HCT116 (cell line): Measurements from ENCODE around the gene CACNA2D3. TPM values are rescaled to one million over a fixed set of nuclear protein-coding genes. Genes with fewer than 3 reads are reported as not detected.

Experiments
- ATAC-seq: fragments of 200-7000 bp; cut with Tn5 transposase; 2 replicates; pipeline ENCODE4 v1.9.1; 2020; ENCODE audit warnings: mild to moderate bottlenecking, moderate library complexity
- BruUV-seq: library from RNA; stranded (reverse); fragments of 400-500 nt; replicated peaks from 2 replicates; lab custom pipeline; 2021; lab: Mats Ljungman, UMichigan
- CTCF ChIA-PET: fragments of 300-600 bp; sonication (Branson Sonifier 250); formaldehyde crosslinking; loops from one replicate; lab custom pipeline; 2021; ENCODE audit warnings: antibody characterized with exemption; lab: Charles Lee
- POLR2A ChIA-PET: fragments of 300-600, 350-600 bp; sonication (Branson Sonifier 250); formaldehyde crosslinking; loops from one replicate; lab custom pipeline; 2021; ENCODE audit warnings: antibody characterized with exemption; lab: Charles Lee
- RAD21 ChIA-PET, 2 experiments: fragments of 300-600 bp; sonication (Branson Sonifier 250); formaldehyde crosslinking; loops; one replicate each; lab custom pipeline; 2023; ENCODE audit warnings: low total read pairs in 2 of 2; ENCODE audit not compliant: uncharacterized antibody in 2 of 2, unreplicated experiment in 2 of 2, low non-redundant PET in 1 of 2; lab: Charles Lee
- DNase-seq: peaks from one replicate; pipeline ENCODE4 v3.0.0-alpha.2; 2010; ENCODE audit warnings: low read depth, low spot score
- H2AFZ ChIP-seq: fragments of 200-600 bp; shearing (Covaris generic), sonication (generic); 2 replicates; pipeline ENCODE4 v1.6.1; 2017; ENCODE audit warnings: low read depth, mixed run types, mixed read lengths, antibody characterized with exemption, low read length; ENCODE audit not compliant: poor library complexity, severe bottlenecking
- H3K27ac ChIP-seq: 2 replicates; pipeline ENCODE4 v1.5.1; 2012; ENCODE audit warnings: low read depth, low read length
- H3K27me3 ChIP-seq: fragments of 200-600 bp; sonication (generic); 2 replicates; pipeline ENCODE4 v1.6.1; 2016; ENCODE audit warnings: mixed run types, low read length, mixed read lengths; ENCODE audit not compliant: insufficient read depth
- H3K36me3 ChIP-seq, 2 experiments: fragments of 200-500 bp in 1 of 2; fragments of 200-600 bp in 1 of 2; sonication (Bioruptor generic) in 1 of 2; sonication (generic) in 1 of 2; 2 replicates each; pipeline versions ENCODE4 v1.5.1 to v1.6.1; 2014 to 2016; ENCODE audit warnings: low read length in 2 of 2, inconsistent platforms in 1 of 2, mixed read lengths in 1 of 2, mixed run types in 1 of 2; ENCODE audit not compliant: insufficient read depth in 2 of 2, control insufficient read depth in 1 of 2
- H3K4me1 ChIP-seq, 2 experiments: fragments of 200-600 bp in 1 of 2; sonication (generic) in 1 of 2; 2 replicates each; pipeline versions ENCODE4 v1.5.1 to v1.6.1; 2012 to 2017; ENCODE audit warnings: low read length in 2 of 2, inconsistent platforms in 1 of 2, mild to moderate bottlenecking in 1 of 2, mixed read lengths in 1 of 2, mixed run types in 1 of 2, moderate library complexity in 1 of 2; ENCODE audit not compliant: insufficient read depth in 2 of 2, control insufficient read depth in 1 of 2
- H3K4me2 ChIP-seq: fragments of 200-600 bp; sonication (generic); 2 replicates; pipeline ENCODE4 v1.6.1; 2017; ENCODE audit warnings: mixed run types, low read length, mixed read lengths
- H3K4me3 ChIP-seq, 2 experiments: fragments of 200-600 bp in 1 of 2; sonication (generic) in 1 of 2; replicated peaks in 1 of 2; 2 replicates each; pipeline ENCODE4 v1.5.1; 2011 to 2016; ENCODE audit warnings: low read length in 2 of 2, control low read depth in 1 of 2, low read depth in 1 of 2, mild to moderate bottlenecking in 1 of 2, mixed read lengths in 1 of 2, mixed run types in 1 of 2
- H3K79me2 ChIP-seq: fragments of 200-600 bp; sonication (generic); 2 replicates; pipeline ENCODE4 v1.6.1; 2017; ENCODE audit warnings: mild to moderate bottlenecking, mixed run types, low read length, moderate library complexity, mixed read lengths; ENCODE audit not compliant: insufficient read depth
- H3K9ac ChIP-seq: fragments of 200-600 bp; sonication (generic); 2 replicates; pipeline ENCODE4 v1.6.1; 2016; ENCODE audit warnings: low read length, mixed read lengths
- H3K9me2 ChIP-seq: fragments of 200-600 bp; sonication (generic), shearing (Covaris generic); 2 replicates; pipeline ENCODE4 v1.6.1; 2017; ENCODE audit warnings: mixed run types, mild to moderate bottlenecking, moderate library complexity; ENCODE audit not compliant: insufficient read depth
- H3K9me3 ChIP-seq, 2 experiments: fragments of 200-500 bp in 1 of 2; fragments of 200-600 bp in 1 of 2; sonication (Bioruptor generic) in 1 of 2; sonication (generic) in 1 of 2; 2 replicates each; pipeline ENCODE4 v1.6.1; 2014 to 2017; ENCODE audit warnings: low read length in 2 of 2, mixed read lengths in 2 of 2, inconsistent platforms in 1 of 2, low read depth in 1 of 2, mild to moderate bottlenecking in 1 of 2, mixed run types in 1 of 2, moderate library complexity in 1 of 2; ENCODE audit not compliant: control insufficient read depth in 1 of 2, insufficient read depth in 1 of 2
- H4K20me1 ChIP-seq: fragments of 200-600 bp; sonication (generic), shearing (Covaris generic); 2 replicates; pipeline ENCODE4 v1.6.1; 2017; ENCODE audit warnings: mixed run types, mild to moderate bottlenecking, moderate library complexity; ENCODE audit not compliant: insufficient read depth
- ATF3 ChIP-seq: IDR thresholded peaks from 2 replicates; pipeline ENCODE4 v1.6.1; 2012
- CBX3 ChIP-seq: IDR thresholded peaks from 2 replicates; pipeline ENCODE4 v1.6.1; 2012; ENCODE audit warnings: low read depth
- CEBPB ChIP-seq: IDR thresholded peaks from 2 replicates; pipeline ENCODE4 v1.6.1; 2012; ENCODE audit warnings: low read depth
- ELF1 ChIP-seq: IDR thresholded peaks from 2 replicates; pipeline ENCODE4 v1.6.1; 2012; ENCODE audit warnings: low read depth, borderline replicate concordance
- FOSL1 ChIP-seq: IDR thresholded peaks from 2 replicates; pipeline ENCODE4 v1.6.1; 2012; ENCODE audit warnings: low read depth
- JUND ChIP-seq: IDR thresholded peaks from 2 replicates; pipeline ENCODE4 v1.6.1; 2012
- POLR2AphosphoS5 ChIP-seq: IDR thresholded peaks from 2 replicates; pipeline ENCODE4 v1.6.1; 2011; ENCODE audit warnings: mild to moderate bottlenecking, low read depth, low read length, moderate library complexity
- RAD21 ChIP-seq: IDR thresholded peaks from 2 replicates; pipeline ENCODE4 v1.6.1; 2012; ENCODE audit warnings: low read depth, mild to moderate bottlenecking
- REST ChIP-seq: IDR thresholded peaks from 2 replicates; pipeline ENCODE4 v1.6.1; 2012; ENCODE audit warnings: low read depth
- SIN3A ChIP-seq: IDR thresholded peaks from 2 replicates; pipeline ENCODE4 v1.6.1; 2012; ENCODE audit warnings: low read depth
- SP1 ChIP-seq: IDR thresholded peaks from 2 replicates; pipeline ENCODE4 v1.6.1; 2012; ENCODE audit warnings: low read depth
- SRF ChIP-seq: IDR thresholded peaks from 2 replicates; pipeline ENCODE4 v1.6.1; 2012; ENCODE audit warnings: low read depth
- YY1 ChIP-seq: IDR thresholded peaks from 2 replicates; pipeline ENCODE4 v1.6.1; 2011; ENCODE audit warnings: low read length, low read depth, moderate library complexity, mild to moderate bottlenecking; ENCODE audit not compliant: insufficient replicate concordance; ENCODE audit errors: extremely low read depth
- ZBTB33 ChIP-seq: IDR thresholded peaks from 2 replicates; pipeline ENCODE4 v1.6.1; 2011; ENCODE audit warnings: mild to moderate bottlenecking, low read length, moderate library complexity; ENCODE audit not compliant: insufficient replicate concordance; ENCODE audit errors: extremely low read depth
- ZFX ChIP-seq: fragments of 450-650 bp; IDR thresholded peaks from 2 replicates; pipeline ENCODE4 v1.6.1; 2017
- intact Hi-C: fragments of 100-400 bp; cut with micrococcal nuclease; formaldehyde crosslinking; loops from 2 replicates; pipeline ENCODE4 v1.10.0; 2022
- total RNA-seq: library from RNA; stranded (reverse); gene quantifications from one replicate; pipeline ENCODE4 v1.2.1, GENCODE V29; 2021; ENCODE audit not compliant: unreplicated experiment
- TF ChIP-seq, protein P1 (sequence below): IDR thresholded peaks from 2 replicates; pipeline ENCODE4 v1.6.1; 2012

CACNA2D3 gene
- total RNA-seq, 1 experiment from 2014 or later = 0.20 TPM

GRCh38 chr3:54964081-54964480, 841.7 kb downstream of the CACNA2D3 start:
- Histone ChIP-seq H3K9me3 (peaks cover 0 to 3% of the 10 kb centered on the region in 2 experiments; a peak in 2 of 4 replicates), H3K4me2 (no peak overlapping the region), H3K9ac (no peak overlapping the region), H3K9me2 (no peaks in the 10 kb centered on the region), H3K27ac (no peak overlapping the region), H3K4me3 (no peak overlapping the region), H3K79me2 (no peaks in the 10 kb centered on the region), H2AFZ (no peak overlapping the region), H3K4me1 (no peaks in the 10 kb centered on the region), H4K20me1 (no peaks in the 10 kb centered on the region), H3K27me3 (no peaks in the 10 kb centered on the region), H3K36me3 (no peaks in the 10 kb centered on the region)
- TF ChIP-seq SRF (no peak), ATF3 (no peak), CBX3 (no peak), YY1 (no peak), ELF1 (no peak), ZFX (no peak), RAD21 (no peak)
- TF ChIP-seq, protein P1, sequence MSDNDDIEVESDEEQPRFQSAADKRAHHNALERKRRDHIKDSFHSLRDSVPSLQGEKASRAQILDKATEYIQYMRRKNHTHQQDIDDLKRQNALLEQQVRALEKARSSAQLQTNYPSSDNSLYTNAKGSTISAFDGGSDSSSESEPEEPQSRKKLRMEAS = no peak
- DNase-seq = no peak
- ChIA-PET POLR2A (no interaction called here), RAD21 (no interaction called here), CTCF (no interaction called here)
- intact Hi-C loops = no loop called here
- no TSS peak for BruUV-seq
- no peak for ATAC-seq

DNA sequence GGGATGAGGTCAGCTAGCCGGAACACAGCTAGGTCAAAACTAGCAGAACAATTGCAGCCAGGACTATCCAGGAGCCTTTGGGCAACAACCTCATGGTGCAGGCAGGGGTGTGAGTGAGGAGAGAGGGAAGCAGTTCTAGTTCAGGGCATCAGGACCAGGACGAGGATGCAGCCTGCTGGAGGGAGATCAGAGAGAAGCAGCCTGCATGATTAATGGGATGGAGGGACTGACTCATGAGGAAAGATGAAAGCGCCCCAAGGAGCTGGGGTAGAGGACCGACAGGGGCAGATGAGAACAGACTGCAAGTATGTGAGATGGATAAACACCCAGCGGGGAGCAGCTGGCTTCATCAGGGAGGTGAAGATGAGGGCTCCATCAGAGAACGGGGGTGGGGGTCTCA, 843.4 kb downstream of the CACNA2D3 start:
- Histone ChIP-seq H3K27me3 (no peaks in the 10 kb centered on the region), H2AFZ (no peak overlapping the region), H3K27ac (no peak overlapping the region), H3K9me2 (no peaks in the 10 kb centered on the region), H3K36me3 (no peaks in the 10 kb centered on the region), H3K4me1 (no peaks in the 10 kb centered on the region), H3K79me2 (no peaks in the 10 kb centered on the region), H3K9me3 (peaks cover 0 to 3% of the 10 kb centered on the region in 2 experiments; a peak in 2 of 4 replicates), H3K9ac (no peak overlapping the region), H4K20me1 (no peaks in the 10 kb centered on the region), H3K4me3 (no peak overlapping the region), H3K4me2 (no peak overlapping the region)
- no peak for DNase-seq
- CTCF ChIA-PET = no interaction called here
- POLR2A ChIA-PET = no interaction called here
- intact Hi-C loops = no loop called here
- no TSS peak for BruUV-seq
- RAD21 ChIA-PET = no interaction called here
- ATAC-seq = no peak
- TF ChIP-seq FOSL1 (no peak), JUND (no peak), SIN3A (no peak), CEBPB (no peak), ZBTB33 (no peak), RAD21 (no peak), YY1 (no peak), CBX3 (no peak), REST (no peak), ATF3 (no peak), SP1 (no peak), POLR2AphosphoS5 (no peak)
